IMR-90 (cell line): ENCODE data around the gene PRKCA. TPM values are rescaled to one million over a fixed set of nuclear protein-coding genes. Genes with fewer than 3 reads are reported as not detected.

Source experiments
- ATAC-seq: fragments of 200-7000 bp; cut with Tn5 transposase; 2 replicates; pipeline ENCODE4 v1.9.1; 2020; ENCODE audit warnings: low read depth, mild to moderate bottlenecking, moderate library complexity
- BruUV-seq: library from RNA; stranded (reverse); fragments of 400-500 nt; replicated peaks from 2 replicates; lab custom pipeline; 2021; lab: Mats Ljungman, UMichigan
- CTCF ChIA-PET: fragments of 300-600 bp; formaldehyde crosslinking; extraction: SDS; loops from one replicate; lab custom pipeline; 2021; ENCODE audit warnings: antibody characterized with exemption; lab: Yijun Ruan, JAX
- POLR2A ChIA-PET: fragments of 300-600 bp; sonication (Branson Sonifier 250); formaldehyde crosslinking; loops from one replicate; lab custom pipeline; 2022; ENCODE audit warnings: antibody characterized with exemption; ENCODE audit not compliant: unreplicated experiment; lab: Charles Lee
- DNase-seq: peaks from one replicate; pipeline ENCODE4 v3.0.0; 2013
- H2AFZ ChIP-seq: replicated peaks from 2 replicates; pipeline ENCODE3; 2013; ENCODE audit warnings: low read length, mild to moderate bottlenecking; ENCODE audit not compliant: poor library complexity
- H2AK5ac ChIP-seq: 2 replicates; pipeline ENCODE4 v1.6.1; 2013; ENCODE audit warnings: low read depth, low read length, inconsistent platforms
- H2AK9ac ChIP-seq: replicated peaks from 2 replicates; pipeline ENCODE3; 2013; ENCODE audit warnings: mild to moderate bottlenecking, low read depth, low read length, moderate library complexity; ENCODE audit not compliant: poor library complexity
- H2BK120ac ChIP-seq: 2 replicates; pipeline ENCODE4 v1.6.1; 2013; ENCODE audit warnings: low read depth, low read length, inconsistent platforms
- H2BK15ac ChIP-seq: 3 replicates; pipeline ENCODE4 v1.6.1; 2013; ENCODE audit warnings: low read depth, low read length, inconsistent platforms
- H2BK20ac ChIP-seq: 2 replicates; pipeline ENCODE4 v1.6.1; 2013; ENCODE audit warnings: low read depth, mild to moderate bottlenecking, inconsistent platforms, low read length, moderate library complexity
- H2BK5ac ChIP-seq: 2 replicates; pipeline ENCODE4 v1.6.1; 2013; ENCODE audit warnings: mild to moderate bottlenecking, low read depth, low read length, inconsistent platforms; ENCODE audit not compliant: poor library complexity, severe bottlenecking
- H3K14ac ChIP-seq: replicated peaks from 2 replicates; pipeline ENCODE4 v1.6.1; 2013; ENCODE audit warnings: low read depth, low read length, inconsistent platforms
- H3K18ac ChIP-seq: 2 replicates; pipeline ENCODE4 v1.6.1; 2013; ENCODE audit warnings: low read depth, low read length, control low read depth
- H3K23ac ChIP-seq: 2 replicates; pipeline ENCODE4 v1.6.1; 2013; ENCODE audit warnings: low read depth, low read length, inconsistent platforms
- H3K27ac ChIP-seq: 2 replicates; pipeline ENCODE4 v1.5.1; 2013; ENCODE audit warnings: mild to moderate bottlenecking, control low read depth, low read length; ENCODE audit not compliant: insufficient read depth
- H3K27me3 ChIP-seq: 2 replicates; pipeline ENCODE4 v1.6.1; 2013; ENCODE audit warnings: low read length; ENCODE audit not compliant: control insufficient read depth, insufficient read depth
- H3K36me3 ChIP-seq: 2 replicates; pipeline ENCODE4 v1.6.1; 2013; ENCODE audit warnings: low read length, mixed read lengths; ENCODE audit not compliant: control insufficient read depth, insufficient read depth
- H3K4ac ChIP-seq: 2 replicates; pipeline ENCODE4 v1.6.1; 2013; ENCODE audit warnings: low read depth, low read length, inconsistent platforms
- H3K4me1 ChIP-seq: 2 replicates; pipeline ENCODE4 v1.6.1; 2013; ENCODE audit warnings: low read length, mixed read lengths; ENCODE audit not compliant: control insufficient read depth, insufficient read depth
- H3K4me2 ChIP-seq: 2 replicates; pipeline ENCODE4 v1.6.1; 2013; ENCODE audit warnings: low read depth, mild to moderate bottlenecking, control low read depth, low read length, moderate library complexity
- H3K4me3 ChIP-seq: 2 replicates; pipeline ENCODE4 v1.5.1; 2013; ENCODE audit warnings: low read depth, mild to moderate bottlenecking, control low read depth, low read length, moderate library complexity; ENCODE audit not compliant: insufficient read depth
- H3K56ac ChIP-seq: 2 replicates; pipeline ENCODE4 v1.6.1; 2013; ENCODE audit warnings: low read length, inconsistent platforms; ENCODE audit not compliant: insufficient read depth; ENCODE audit errors: extremely low read depth
- H3K79me1 ChIP-seq, 2 experiments: 2 replicates each; pipeline ENCODE4 v1.6.1; 2013; ENCODE audit warnings: low read length in 2 of 2, inconsistent platforms in 1 of 2, low read depth in 1 of 2
- H3K9ac ChIP-seq: 2 replicates; pipeline ENCODE4 v1.6.1; 2013; ENCODE audit warnings: low read depth, low read length, control low read depth
- H3K9me1 ChIP-seq: 2 replicates; pipeline ENCODE4 v1.6.1; 2013; ENCODE audit warnings: low read length, inconsistent platforms; ENCODE audit not compliant: insufficient read depth
- H3K9me3 ChIP-seq: 2 replicates; pipeline ENCODE4 v1.6.1; 2013; ENCODE audit warnings: low read length; ENCODE audit not compliant: control insufficient read depth, insufficient read depth
- H4K20me1 ChIP-seq: 2 replicates; pipeline ENCODE4 v1.6.1; 2013; ENCODE audit warnings: low read length, inconsistent platforms; ENCODE audit not compliant: insufficient read depth
- H4K5ac ChIP-seq: 2 replicates; pipeline ENCODE4 v1.6.1; 2013; ENCODE audit warnings: mild to moderate bottlenecking, low read depth, low read length, control low read depth
- H4K8ac ChIP-seq, 2 experiments: 2 replicates each; pipeline ENCODE4 v1.6.1; 2013; ENCODE audit warnings: low read depth in 2 of 2, low read length in 2 of 2, control low read depth in 1 of 2, inconsistent platforms in 1 of 2
- H4K91ac ChIP-seq: 2 replicates; pipeline ENCODE4 v1.6.1; 2013; ENCODE audit warnings: low read depth, low read length, inconsistent platforms; ENCODE audit not compliant: insufficient read depth
- BHLHE40 ChIP-seq: fragments of 150-350 bp; IDR thresholded peaks from 2 replicates; pipeline ENCODE4 v1.6.1; 2016; ENCODE audit warnings: mild to moderate bottlenecking, low read depth, low read length
- CEBPB ChIP-seq: IDR thresholded peaks from 2 replicates; pipeline ENCODE4 v1.6.1; 2012; ENCODE audit warnings: low read depth, low read length, improper control_type of control experiment
- CHD1 ChIP-seq: IDR thresholded peaks from 2 replicates; pipeline ENCODE4 v1.6.1; 2012; ENCODE audit warnings: low read depth, low read length, improper control_type of control experiment
- FOS ChIP-seq: fragments of 150-350 bp; IDR thresholded peaks from 2 replicates; pipeline ENCODE4 v1.6.1; 2016; ENCODE audit warnings: low read depth, low read length
- MAFK ChIP-seq: IDR thresholded peaks from 2 replicates; pipeline ENCODE4 v1.6.1; 2012; ENCODE audit warnings: low read depth, low read length, improper control_type of control experiment
- MAZ ChIP-seq: IDR thresholded peaks from 2 replicates; pipeline ENCODE4 v1.6.1; 2012; ENCODE audit warnings: low read depth, mild to moderate bottlenecking, low read length, improper control_type of control experiment, moderate library complexity, borderline replicate concordance
- MXI1 ChIP-seq: IDR thresholded peaks from 2 replicates; pipeline ENCODE4 v1.6.1; 2012; ENCODE audit warnings: low read depth, mild to moderate bottlenecking, low read length, moderate library complexity, borderline replicate concordance
- NFE2L2 ChIP-seq: fragments of 150-350 bp; IDR thresholded peaks from 2 replicates; pipeline ENCODE4 v1.6.1; 2016; ENCODE audit warnings: low read depth, mild to moderate bottlenecking, low read length
- POLR2A ChIP-seq: IDR thresholded peaks from 2 replicates; pipeline ENCODE4 v1.6.1; 2012; ENCODE audit warnings: mild to moderate bottlenecking, low read depth, low read length
- RAD21 ChIP-seq: IDR thresholded peaks from 2 replicates; pipeline ENCODE4 v1.6.1; 2012; ENCODE audit warnings: low read length, improper control_type of control experiment
- RCOR1 ChIP-seq: IDR thresholded peaks from 2 replicates; pipeline ENCODE4 v1.6.1; 2012; ENCODE audit warnings: mild to moderate bottlenecking, low read length, improper control_type of control experiment; ENCODE audit not compliant: insufficient replicate concordance
- RFX5 ChIP-seq: IDR thresholded peaks from 2 replicates; pipeline ENCODE4 v1.8.0; 2012; ENCODE audit warnings: low read depth, mild to moderate bottlenecking, low read length, moderate library complexity
- SMC3 ChIP-seq: fragments of 150-350 bp; IDR thresholded peaks from 2 replicates; pipeline ENCODE4 v1.6.1; 2016; ENCODE audit warnings: low read depth, mild to moderate bottlenecking, antibody characterized with exemption, low read length, moderate library complexity
- WGBS, 2 experiments: methylation state at CpG; one replicate each; pipeline versions ENCODE4 v1.1.5 to v1.1.7; 2013; ENCODE audit warnings: missing lambda C conversion rate in 2 of 2; ENCODE audit not compliant: insufficient read length in 1 of 2; ENCODE audit errors: extremely low coverage in 2 of 2; 5-methylcytosine and 5-hydroxymethylcytosine counted together
- dilution Hi-C: fragments of 300-500 bp; cut with HindIII; formaldehyde crosslinking; loops from one replicate; pipeline ENCODE4 v1.14.3; 2018; ENCODE audit warnings: low sequenced_read_pairs; ENCODE audit not compliant: unreplicated experiment
- in situ Hi-C: fragments of 300-500 bp; cut with MboI; formaldehyde crosslinking; loops from 3 replicates; pipeline ENCODE4 v1.14.3; 2019; ENCODE audit warnings: low sequenced_read_pairs, inconsistent platforms, mixed read lengths
- intact Hi-C: fragments of 100-400 bp; cut with micrococcal nuclease; formaldehyde crosslinking; loops from 2 replicates; pipeline ENCODE4 v1.10.0; 2022
- polyA plus RNA-seq, 3 experiments: library from polyadenylated mRNA; depleted of rRNA; stranded (reverse); fragments of >200 nt; gene quantifications; 2 replicates each; pipeline ENCODE4 v1.2.3, GENCODE V29; 2012; ENCODE audit warnings: low replicate concordance in 1 of 3
- total RNA-seq: library from RNA; depleted of rRNA; stranded (reverse); fragments of >200 nt; gene quantifications from 2 replicates; pipeline ENCODE4 v1.2.3, GENCODE V29; 2012
- TF ChIP-seq, protein P1 (sequence below): fragments of 150-350 bp; IDR thresholded peaks from 2 replicates; pipeline ENCODE4 v1.6.1; 2016; ENCODE audit warnings: low read depth, mild to moderate bottlenecking, low read length, moderate library complexity, borderline replicate concordance
- TF ChIP-seq, protein P2 (sequence below): conservative IDR thresholded peaks from 2 replicates; pipeline ENCODE4 v1.5.1; 2012; ENCODE audit warnings: mild to moderate bottlenecking, low read depth, low read length, improper control_type of control experiment
- TF ChIP-seq, protein P3 (sequence below): fragments of 150-350 bp; IDR thresholded peaks from 2 replicates; pipeline ENCODE4 v1.6.1; 2017; ENCODE audit warnings: mild to moderate bottlenecking, antibody characterized with exemption, low read length, low read depth

The PRKCA gene
- total and polyA plus RNA-seq, 2 of the 4 experiments (the other 2 are of a cell fraction), result 31.0 to 46.0 TPM

DNA sequence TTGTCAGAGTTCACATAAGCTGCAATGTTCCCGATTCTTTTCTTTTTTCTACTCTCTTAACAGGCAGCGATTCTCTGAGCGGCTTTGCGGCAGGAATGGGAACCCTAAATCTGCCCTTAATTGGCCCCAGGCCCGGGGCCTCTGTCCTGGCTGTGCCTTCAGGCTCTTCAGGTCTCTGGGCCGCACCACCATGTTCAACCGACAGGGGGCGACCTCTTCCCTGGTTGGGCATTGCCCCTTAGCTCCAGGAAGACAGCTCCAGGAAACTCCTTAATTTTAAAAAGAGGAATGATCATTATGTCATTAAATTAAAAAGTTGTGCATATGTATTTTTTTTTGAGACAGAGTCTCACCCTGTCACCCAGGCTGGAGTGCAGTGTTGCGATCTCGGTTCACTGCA is 552.8 kb downstream of the PRKCA start:
- WGBS, 2 experiments, result 100% methylated on average over 2 of the region's 10 CpGs; no CpG with 5 or more reads in 1 of the 2 experiments
- Histone ChIP-seq H4K20me1 (no peaks in the 10 kb centered on the region), H3K23ac (no peak overlapping the region), H2BK5ac (no peak overlapping the region), H2AK5ac (no peak overlapping the region), H3K27ac (no peak overlapping the region), H2AK9ac (no peak overlapping the region), H3K18ac (no peak overlapping the region), H3K14ac (no peak overlapping the region), H2AFZ (no peak overlapping the region), H3K9ac (no peak overlapping the region), H3K4me1 (no peaks in the 10 kb centered on the region), H2BK120ac (no peak overlapping the region), H3K56ac (no peak overlapping the region), H4K8ac (no peak overlapping the region), H4K91ac (no peak overlapping the region), H3K4me2 (no peak overlapping the region), H3K4ac (no peak overlapping the region), H4K5ac (no peak overlapping the region), H3K4me3 (no peak overlapping the region), H3K9me3 (no peaks in the 10 kb centered on the region), H3K9me1 (no peaks in the 10 kb centered on the region), H3K79me1 (no peaks in the 10 kb centered on the region), H3K36me3 (no peaks in the 10 kb centered on the region), H3K27me3 (peaks cover 12% of the 10 kb centered on the region), H2BK20ac (no peak overlapping the region), H2BK15ac (no peak overlapping the region)
- dilution Hi-C loops, result no loop called here
- intact Hi-C loops, result no loop called here
- ATAC-seq (no peak), DNase-seq (no peak)
- no TSS peak for BruUV-seq
- no peak; the same call in 1 of the 2 replicates for TF ChIP-seq RAD21
- TF ChIP-seq SMC3, result no peak
- TF ChIP-seq MXI1, result no peak
- no peak for TF ChIP-seq RFX5
- no peak for TF ChIP-seq MAZ
- TF ChIP-seq, protein P1, sequence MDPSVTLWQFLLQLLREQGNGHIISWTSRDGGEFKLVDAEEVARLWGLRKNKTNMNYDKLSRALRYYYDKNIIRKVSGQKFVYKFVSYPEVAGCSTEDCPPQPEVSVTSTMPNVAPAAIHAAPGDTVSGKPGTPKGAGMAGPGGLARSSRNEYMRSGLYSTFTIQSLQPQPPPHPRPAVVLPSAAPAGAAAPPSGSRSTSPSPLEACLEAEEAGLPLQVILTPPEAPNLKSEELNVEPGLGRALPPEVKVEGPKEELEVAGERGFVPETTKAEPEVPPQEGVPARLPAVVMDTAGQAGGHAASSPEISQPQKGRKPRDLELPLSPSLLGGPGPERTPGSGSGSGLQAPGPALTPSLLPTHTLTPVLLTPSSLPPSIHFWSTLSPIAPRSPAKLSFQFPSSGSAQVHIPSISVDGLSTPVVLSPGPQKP, result no peak
- no peak for TF ChIP-seq MAFK
- TF ChIP-seq CEBPB, result no peak
- TF ChIP-seq, protein P2, sequence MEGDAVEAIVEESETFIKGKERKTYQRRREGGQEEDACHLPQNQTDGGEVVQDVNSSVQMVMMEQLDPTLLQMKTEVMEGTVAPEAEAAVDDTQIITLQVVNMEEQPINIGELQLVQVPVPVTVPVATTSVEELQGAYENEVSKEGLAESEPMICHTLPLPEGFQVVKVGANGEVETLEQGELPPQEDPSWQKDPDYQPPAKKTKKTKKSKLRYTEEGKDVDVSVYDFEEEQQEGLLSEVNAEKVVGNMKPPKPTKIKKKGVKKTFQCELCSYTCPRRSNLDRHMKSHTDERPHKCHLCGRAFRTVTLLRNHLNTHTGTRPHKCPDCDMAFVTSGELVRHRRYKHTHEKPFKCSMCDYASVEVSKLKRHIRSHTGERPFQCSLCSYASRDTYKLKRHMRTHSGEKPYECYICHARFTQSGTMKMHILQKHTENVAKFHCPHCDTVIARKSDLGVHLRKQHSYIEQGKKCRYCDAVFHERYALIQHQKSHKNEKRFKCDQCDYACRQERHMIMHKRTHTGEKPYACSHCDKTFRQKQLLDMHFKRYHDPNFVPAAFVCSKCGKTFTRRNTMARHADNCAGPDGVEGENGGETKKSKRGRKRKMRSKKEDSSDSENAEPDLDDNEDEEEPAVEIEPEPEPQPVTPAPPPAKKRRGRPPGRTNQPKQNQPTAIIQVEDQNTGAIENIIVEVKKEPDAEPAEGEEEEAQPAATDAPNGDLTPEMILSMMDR, result no peak; the same call in 1 of the 2 replicates
- TF ChIP-seq RCOR1, result no peak
- TF ChIP-seq FOS, result no peak
- no peak for TF ChIP-seq CHD1
- no peak for TF ChIP-seq BHLHE40
- TF ChIP-seq NFE2L2, result no peak
- TF ChIP-seq POLR2A, result no peak
- TF ChIP-seq, protein P3, sequence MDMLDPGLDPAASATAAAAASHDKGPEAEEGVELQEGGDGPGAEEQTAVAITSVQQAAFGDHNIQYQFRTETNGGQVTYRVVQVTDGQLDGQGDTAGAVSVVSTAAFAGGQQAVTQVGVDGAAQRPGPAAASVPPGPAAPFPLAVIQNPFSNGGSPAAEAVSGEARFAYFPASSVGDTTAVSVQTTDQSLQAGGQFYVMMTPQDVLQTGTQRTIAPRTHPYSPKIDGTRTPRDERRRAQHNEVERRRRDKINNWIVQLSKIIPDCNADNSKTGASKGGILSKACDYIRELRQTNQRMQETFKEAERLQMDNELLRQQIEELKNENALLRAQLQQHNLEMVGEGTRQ, result no peak
- CTCF ChIA-PET, result no interaction called here
- in situ Hi-C loops, result no loop called here
- POLR2A ChIA-PET, result no interaction called here
